Thymus (tissue), 11 donors: ENCODE data around the gene PLAC1. TPM values are rescaled to one million over a fixed set of nuclear protein-coding genes. Genes with fewer than 3 reads are reported as not detected.

Experiments used
- DNase-seq, 9 donors: peaks; one replicate each; pipeline ENCODE4 v3.0.0-alpha.2; 2013; ENCODE audit warnings: low spot score in 9 of 9, low read depth in 6 of 9, missing footprints in 1 of 9
- H3K27ac ChIP-seq, 2 donors: one replicate each; pipeline ENCODE4 v1.5.1; 2013; ENCODE audit warnings: control low read depth in 1 of 2, low read depth in 1 of 2, low read length in 1 of 2, mild to moderate bottlenecking in 1 of 2, moderate library complexity in 1 of 2
- H3K27me3 ChIP-seq, 2 donors: one replicate each; pipeline ENCODE4 v1.5.1; 2013; ENCODE audit warnings: low read length in 1 of 2; ENCODE audit not compliant: control insufficient read depth in 2 of 2, insufficient read depth in 1 of 2
- H3K36me3 ChIP-seq, 2 donors: one replicate each; pipeline ENCODE4 v1.5.1; 2013; ENCODE audit warnings: low read length in 1 of 2, mild to moderate bottlenecking in 1 of 2, moderate library complexity in 1 of 2; ENCODE audit not compliant: control insufficient read depth in 2 of 2, insufficient read depth in 2 of 2
- H3K4me1 ChIP-seq, 2 donors: one replicate each; pipeline ENCODE4 v1.5.1; 2013; ENCODE audit warnings: low read length in 2 of 2; ENCODE audit not compliant: control insufficient read depth in 2 of 2, insufficient read depth in 2 of 2
- H3K4me3 ChIP-seq, 2 donors: one replicate each; pipeline ENCODE4 v1.5.1; 2013; ENCODE audit warnings: low read length in 2 of 2, control low read depth in 1 of 2, mild to moderate bottlenecking in 1 of 2
- H3K9me3 ChIP-seq, 2 donors: one replicate each; pipeline ENCODE4 v1.5.1; 2013; ENCODE audit warnings: low read length in 1 of 2, mild to moderate bottlenecking in 1 of 2; ENCODE audit not compliant: control insufficient read depth in 2 of 2, insufficient read depth in 1 of 2
- WGBS: extraction: QIAGEN DNeasy Blood & Tissue Kit; methylation state at CpG from one replicate; pipeline ENCODE4 v1.1.7; 2013; 5-methylcytosine and 5-hydroxymethylcytosine counted together
- polyA plus RNA-seq: library from polyadenylated mRNA; stranded (reverse); fragments of 200-250 nt; gene quantifications from one replicate; pipeline ENCODE4 v1.2.3, GENCODE V29; 2013
- total RNA-seq: library from RNA; stranded (reverse); fragments of 120-200 nt; gene quantifications from one replicate; pipeline ENCODE4 v1.2.4, GENCODE V29; 2013
- donor health status: healthy.

The PLAC1 gene
- total and polyA plus RNA-seq, 2 donors = 0.24 to 0.91 TPM

DNA sequence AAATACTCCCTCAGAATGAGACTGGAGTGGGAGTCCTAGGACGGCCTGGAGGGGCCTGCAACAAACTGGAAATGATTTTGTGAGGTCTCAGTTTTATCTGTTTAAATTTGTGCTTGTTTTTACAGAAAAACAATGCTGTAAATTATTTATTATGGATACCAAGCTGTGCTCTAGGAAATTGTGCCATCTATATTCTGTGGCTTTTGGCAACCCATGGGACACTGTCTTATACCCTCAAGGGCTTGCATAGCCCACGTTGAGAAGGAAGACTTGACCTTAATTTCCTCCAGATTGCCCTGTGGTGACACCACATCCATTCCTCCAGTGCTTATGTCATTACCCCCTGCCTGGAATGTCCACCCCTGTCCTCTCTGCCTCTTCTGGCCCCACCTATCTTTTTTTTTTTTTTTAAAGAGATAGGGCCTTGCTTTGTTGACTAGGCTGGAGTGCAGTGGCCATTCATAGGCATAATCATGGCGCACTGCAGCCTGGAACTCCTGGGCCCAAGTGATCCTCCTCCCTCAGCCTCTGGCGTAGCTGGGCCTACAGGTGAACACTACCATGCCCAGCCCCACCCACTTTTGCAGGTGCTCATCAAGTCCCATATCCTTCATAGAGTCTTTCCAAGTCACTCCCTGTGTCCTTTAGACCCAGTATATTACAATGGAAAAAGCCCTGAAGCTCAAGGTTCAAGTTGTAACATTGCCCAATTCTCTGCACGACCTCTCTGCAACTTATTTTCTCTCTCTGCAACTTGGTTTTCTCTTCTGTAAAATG, 120.9 kb downstream of the PLAC1 start:
- no peaks in the 10 kb centered on the region for H3K27me3 ChIP-seq
- no peak overlapping the region for H3K4me3 ChIP-seq
- H3K9me3 ChIP-seq = no peaks in the 10 kb centered on the region
- no peak overlapping the region for H3K27ac ChIP-seq
- no peaks in the 10 kb centered on the region for H3K36me3 ChIP-seq
- H3K4me1 ChIP-seq = peaks cover under 1 to 1% of the 10 kb centered on the region in 2 donors
- WGBS = 81% methylated on average over 5 of the region's 5 CpGs
- no peak for DNase-seq

DNA sequence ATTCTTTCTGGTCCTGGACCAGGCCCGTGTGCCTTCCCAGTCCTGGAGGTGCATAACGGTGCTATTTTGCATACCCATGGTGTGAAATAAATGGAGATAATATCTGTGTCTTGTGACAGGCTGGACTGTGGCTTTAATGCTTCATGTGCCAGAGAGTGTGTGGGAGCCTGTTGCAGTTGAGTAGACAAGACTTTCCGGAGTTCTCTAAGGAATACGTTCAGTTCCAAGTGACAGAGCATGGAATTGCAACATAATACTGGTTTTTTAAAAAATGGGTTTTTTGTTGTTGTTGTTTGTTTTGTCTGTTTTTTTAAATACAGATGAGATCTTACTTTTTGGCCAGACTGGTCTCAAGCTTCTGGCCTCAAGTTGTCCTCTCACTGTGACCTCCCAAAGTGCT, 124.3 kb downstream of the PLAC1 start:
- 93% methylated on average over 4 of the region's 4 CpGs for WGBS
- H3K27ac ChIP-seq = no peak overlapping the region
- DNase-seq = no peak
- no peaks in the 10 kb centered on the region for H3K4me1 ChIP-seq
- no peaks in the 10 kb centered on the region for H3K27me3 ChIP-seq
- no peak overlapping the region for H3K4me3 ChIP-seq
- no peaks in the 10 kb centered on the region for H3K36me3 ChIP-seq
- H3K9me3 ChIP-seq = no peaks in the 10 kb centered on the region

DNA sequence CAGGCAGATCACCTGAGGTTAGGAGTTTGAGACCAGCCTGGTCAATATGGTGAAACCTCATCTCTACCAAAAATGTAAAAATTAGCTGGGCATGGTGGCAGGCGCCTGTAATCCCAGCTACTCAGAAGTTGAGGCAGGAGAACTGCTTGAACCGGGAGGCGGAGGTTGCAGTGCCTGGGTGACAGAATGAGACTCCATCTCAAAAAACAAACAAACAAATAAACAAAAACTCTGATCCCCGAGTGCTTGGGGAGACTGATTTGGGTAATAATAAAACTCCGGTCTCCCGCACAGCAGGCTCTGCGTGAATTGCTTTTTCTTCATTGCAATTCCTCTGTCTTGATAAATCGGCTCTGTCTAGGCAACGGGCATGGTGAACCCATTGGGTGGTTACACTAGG, 124.9 kb downstream of the PLAC1 start:
- Histone ChIP-seq H3K9me3 (no peaks in the 10 kb centered on the region), H3K27ac (no peak overlapping the region), H3K27me3 (no peaks in the 10 kb centered on the region), H3K36me3 (no peaks in the 10 kb centered on the region), H3K4me1 (no peaks in the 10 kb centered on the region), H3K4me3 (no peak overlapping the region)
- WGBS = 96% methylated on average over 9 of the region's 9 CpGs
- no peak for DNase-seq

DNA sequence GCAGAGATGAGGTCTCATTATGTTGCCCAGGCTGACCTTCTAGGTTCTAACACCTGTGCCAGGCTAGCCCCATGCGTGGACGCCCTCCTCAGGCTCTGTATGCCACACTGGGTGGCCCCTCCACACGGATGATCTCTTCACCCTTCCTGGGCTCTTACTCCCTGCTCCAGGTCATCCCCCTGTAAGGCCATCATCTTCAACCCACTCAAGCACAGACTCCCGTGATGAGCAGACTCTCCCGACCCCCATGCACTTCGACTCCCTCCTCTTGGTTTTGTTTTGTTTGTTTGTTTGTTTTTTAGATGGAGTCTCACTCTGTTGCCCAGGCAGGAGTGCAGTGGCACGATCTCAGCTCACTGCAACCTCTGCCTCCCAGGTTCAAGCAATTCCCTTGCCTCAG, 127.4 kb downstream of the PLAC1 start:
- no peak for DNase-seq
- no peak overlapping the region for H3K27ac ChIP-seq
- H3K4me3 ChIP-seq = no peak overlapping the region
- H3K27me3 ChIP-seq = no peaks in the 10 kb centered on the region
- no peaks in the 10 kb centered on the region for H3K4me1 ChIP-seq
- no peaks in the 10 kb centered on the region for H3K36me3 ChIP-seq
- no peaks in the 10 kb centered on the region for H3K9me3 ChIP-seq
- WGBS = 97% methylated on average over 7 of the region's 7 CpGs

DNA sequence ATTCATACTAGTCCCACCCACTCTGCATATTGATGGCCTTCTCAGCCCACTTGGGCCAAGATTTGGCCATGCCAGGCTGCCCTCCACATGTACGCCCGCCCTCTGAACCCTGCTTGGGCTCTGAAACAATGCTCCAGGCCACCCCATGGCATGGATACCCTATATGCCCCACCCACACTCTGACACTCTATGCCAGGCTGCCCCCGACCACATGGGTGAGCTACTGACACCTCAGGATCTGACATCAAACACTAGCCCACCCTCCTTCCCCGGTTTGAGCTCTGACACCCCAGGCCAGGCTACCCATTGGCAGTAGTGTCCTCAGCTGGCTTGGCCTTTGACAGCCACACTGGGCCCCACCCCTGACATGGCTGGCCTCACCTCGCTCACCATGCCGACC, 128.8 kb downstream of the PLAC1 start:
- H3K9me3 ChIP-seq = no peaks in the 10 kb centered on the region
- no peak overlapping the region for H3K27ac ChIP-seq
- H3K4me3 ChIP-seq = no peak overlapping the region
- WGBS = 93% methylated on average over 6 of the region's 6 CpGs
- H3K4me1 ChIP-seq = no peaks in the 10 kb centered on the region
- H3K36me3 ChIP-seq = no peaks in the 10 kb centered on the region
- DNase-seq = no peak
- H3K27me3 ChIP-seq = no peaks in the 10 kb centered on the region

DNA sequence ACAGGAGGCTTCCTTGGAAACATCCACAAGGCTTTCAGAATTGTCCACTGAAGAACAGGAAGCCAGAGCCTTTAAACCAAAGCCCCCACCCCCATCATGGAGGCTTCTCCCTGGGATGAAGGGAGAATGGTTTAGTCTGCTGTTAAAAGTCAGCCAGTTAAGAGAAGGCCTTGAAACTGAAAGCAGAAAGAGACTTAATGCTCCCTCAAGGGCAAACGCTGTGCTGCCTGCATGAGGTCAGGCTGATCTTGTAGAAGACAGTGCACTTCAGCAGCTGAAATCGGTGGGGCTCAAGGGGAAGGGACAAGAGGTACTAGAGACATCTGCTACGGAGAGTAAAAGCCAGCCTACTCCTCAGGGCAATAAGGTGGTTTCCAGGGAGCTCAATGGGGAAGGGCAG, 129.3 kb downstream of the PLAC1 start:
- 77% methylated on average over 3 of the region's 3 CpGs for WGBS
- Histone ChIP-seq H3K27ac (no peak overlapping the region), H3K4me1 (no peaks in the 10 kb centered on the region), H3K4me3 (no peak overlapping the region), H3K9me3 (no peaks in the 10 kb centered on the region), H3K27me3 (no peaks in the 10 kb centered on the region), H3K36me3 (no peaks in the 10 kb centered on the region)
- DNase-seq = no peak

DNA sequence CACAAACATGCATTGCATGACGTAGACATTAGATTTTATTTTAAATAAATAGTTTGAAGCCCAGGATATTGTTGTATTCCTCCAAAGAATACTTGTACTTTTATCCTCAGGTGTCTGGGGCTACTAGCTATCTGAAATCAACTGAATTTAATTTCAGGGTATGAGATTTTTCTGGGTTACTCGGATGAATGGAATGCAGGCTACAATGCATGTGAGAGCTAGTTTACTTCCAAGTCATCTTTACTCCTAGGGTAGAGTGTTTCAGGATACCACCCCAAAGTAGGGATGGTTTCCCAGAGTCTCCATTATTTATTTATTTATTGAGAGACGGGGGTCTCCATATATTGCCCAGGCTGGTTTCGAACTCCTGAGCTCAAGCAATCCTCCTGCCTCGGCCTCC, 131.9 kb downstream of the PLAC1 start:
- no peak for DNase-seq
- H3K9me3 ChIP-seq = no peaks in the 10 kb centered on the region
- WGBS = 98% methylated on average over 5 of the region's 5 CpGs
- H3K4me3 ChIP-seq = no peak overlapping the region
- no peaks in the 10 kb centered on the region for H3K27me3 ChIP-seq
- no peaks in the 10 kb centered on the region for H3K4me1 ChIP-seq
- no peak overlapping the region for H3K27ac ChIP-seq
- no peaks in the 10 kb centered on the region for H3K36me3 ChIP-seq

DNA sequence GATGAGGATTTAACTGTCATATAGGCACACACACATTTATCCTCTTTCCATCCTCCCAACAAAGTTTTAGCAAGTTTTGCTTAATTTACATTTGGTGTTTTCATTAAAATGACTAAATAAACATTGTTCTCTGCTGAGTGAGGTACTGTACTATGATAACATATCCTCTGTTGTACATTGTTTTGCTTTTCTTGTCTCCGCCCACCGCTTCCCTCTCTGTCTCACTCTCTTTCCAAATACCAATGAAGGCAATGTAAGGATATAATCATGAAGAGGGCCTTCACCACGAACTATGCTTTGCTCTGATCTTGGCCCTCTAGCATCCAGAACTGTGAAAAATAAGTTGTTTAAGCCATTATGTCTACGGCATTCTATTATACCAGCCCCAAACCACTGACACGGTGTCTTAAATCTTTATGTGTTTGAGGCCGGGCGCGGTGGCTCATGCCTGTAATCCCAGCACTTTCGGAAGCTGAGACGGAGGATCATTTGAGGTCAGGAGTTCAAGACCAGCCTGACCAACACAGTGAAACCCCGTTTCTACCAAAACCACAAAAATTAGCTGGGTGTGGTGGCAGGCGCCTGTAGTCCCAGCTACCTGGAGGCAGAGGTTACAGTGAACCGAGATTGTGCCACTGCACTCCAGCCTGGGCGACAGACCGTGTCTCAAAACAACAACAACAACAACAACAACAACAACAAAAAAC, 133.0 kb downstream of the PLAC1 start:
- no peak overlapping the region for H3K27ac ChIP-seq
- H3K27me3 ChIP-seq = no peaks in the 10 kb centered on the region
- no peaks in the 10 kb centered on the region for H3K4me1 ChIP-seq
- H3K4me3 ChIP-seq = no peak overlapping the region
- H3K9me3 ChIP-seq = no peaks in the 10 kb centered on the region
- WGBS = 96% methylated on average over 15 of the region's 15 CpGs
- no peaks in the 10 kb centered on the region for H3K36me3 ChIP-seq
- DNase-seq = no peak

DNA sequence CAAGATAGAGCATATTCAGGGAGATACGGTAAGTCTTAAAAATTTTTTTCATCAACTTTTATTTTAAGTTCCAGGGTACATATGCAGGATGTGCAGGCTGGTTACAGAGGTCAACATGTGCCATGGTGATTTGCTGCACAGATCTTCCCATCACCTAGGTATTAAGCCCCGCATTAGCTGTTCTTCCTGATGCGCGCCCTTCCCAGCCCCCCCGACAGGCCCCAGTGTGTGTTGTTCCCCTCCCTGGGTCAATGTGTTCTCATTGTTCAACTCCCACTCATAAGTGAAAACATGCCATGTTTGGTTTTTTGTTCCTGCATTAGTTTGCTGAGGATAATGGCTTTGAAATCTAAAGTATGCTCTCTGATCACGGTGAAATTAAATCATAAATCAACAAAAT, 134.1 kb downstream of the PLAC1 start:
- WGBS = 97% methylated on average over 6 of the region's 6 CpGs
- Histone ChIP-seq H3K9me3 (no peaks in the 10 kb centered on the region), H3K4me3 (no peak overlapping the region), H3K4me1 (no peaks in the 10 kb centered on the region), H3K27me3 (no peaks in the 10 kb centered on the region), H3K27ac (no peak overlapping the region), H3K36me3 (no peaks in the 10 kb centered on the region)
- DNase-seq = no peak
